Measurements from ENCODE around the gene NCLN.
"Not testable (repeated sequence)": the region's sequence is repeated elsewhere in the genome, so short reads cannot be mapped to it uniquely, and the experiment has no call there.

The NCLN gene

GRCh38 chr19:3227054-3227626, 41.4 kb downstream of the NCLN start:
- DNase-seq, result no peak

GRCh38 chr19:3229346-3229743, 43.6 kb downstream of the NCLN start:
- no peak for DNase-seq

- DNase-seq, result no peak
These were observed 44.3 kb downstream of the NCLN start for GRCh38 chr19:3229888-3230496.

- DNase-seq, result no peak
These were observed 45.6 kb downstream of the NCLN start for GRCh38 chr19:3231288-3231687.

GRCh38 chr19:3233116-3233515, 47.4 kb downstream of the NCLN start:
- no peak for DNase-seq

GRCh38 chr19:3233831-3234230, 48.1 kb downstream of the NCLN start:
- DNase-seq, result no peak

- DNase-seq, result no peak
These were observed 49.1 kb downstream of the NCLN start for GRCh38 chr19:3234800-3235199.

GRCh38 chr19:3235604-3236003, 49.9 kb downstream of the NCLN start:
- not testable (repeated sequence) for DNase-seq

GRCh38 chr19:3236272-3236671, 50.5 kb downstream of the NCLN start:
- DNase-seq, result no peak

GRCh38 chr19:3238066-3238561, 52.4 kb downstream of the NCLN start:
- DNase-seq, result no peak

GRCh38 chr19:3239367-3239766, 53.6 kb downstream of the NCLN start:
- DNase-seq, result no peak

GRCh38 chr19:3243819-3244700, 58.3 kb downstream of the NCLN start:
- peak; percentile 25 for DNase-seq

GRCh38 chr19:3245050-3245449, 59.3 kb downstream of the NCLN start:
- DNase-seq, result no peak

- DNase-seq, result no peak
These were observed 63.1 kb downstream of the NCLN start for GRCh38 chr19:3248728-3249326.

GRCh38 chr19:3249408-3249807, 63.7 kb downstream of the NCLN start:
- DNase-seq, result no peak

- DNase-seq, result peak; percentile 29
These were observed 64.9 kb downstream of the NCLN start for GRCh38 chr19:3250675-3251074.

GRCh38 chr19:3251229-3251628, 65.5 kb downstream of the NCLN start:
- no peak for DNase-seq

GRCh38 chr19:3252650-3253049, 66.9 kb downstream of the NCLN start:
- no peak for DNase-seq

GRCh38 chr19:3253270-3253669, 67.5 kb downstream of the NCLN start:
- no peak for DNase-seq

GRCh38 chr19:3254520-3254919, 68.8 kb downstream of the NCLN start:
- no peak for DNase-seq

- DNase-seq, result no peak
These were observed 71.3 kb downstream of the NCLN start for GRCh38 chr19:3257071-3257470.
